22Rv1 (cell line): ENCODE measurements around the gene ZNF26.

ENCODE experiments used
- CTCF ChIP-seq: fragments of 450-650 bp; IDR thresholded peaks from 2 replicates; pipeline ENCODE4 v1.5.1; 2017; ENCODE audit warnings: mild to moderate bottlenecking
- ZFX ChIP-seq: fragments of 450-650 bp; IDR thresholded peaks from 2 replicates; pipeline ENCODE4 v1.6.1; 2017; ENCODE audit warnings: antibody characterized with exemption, borderline replicate concordance

DNA sequence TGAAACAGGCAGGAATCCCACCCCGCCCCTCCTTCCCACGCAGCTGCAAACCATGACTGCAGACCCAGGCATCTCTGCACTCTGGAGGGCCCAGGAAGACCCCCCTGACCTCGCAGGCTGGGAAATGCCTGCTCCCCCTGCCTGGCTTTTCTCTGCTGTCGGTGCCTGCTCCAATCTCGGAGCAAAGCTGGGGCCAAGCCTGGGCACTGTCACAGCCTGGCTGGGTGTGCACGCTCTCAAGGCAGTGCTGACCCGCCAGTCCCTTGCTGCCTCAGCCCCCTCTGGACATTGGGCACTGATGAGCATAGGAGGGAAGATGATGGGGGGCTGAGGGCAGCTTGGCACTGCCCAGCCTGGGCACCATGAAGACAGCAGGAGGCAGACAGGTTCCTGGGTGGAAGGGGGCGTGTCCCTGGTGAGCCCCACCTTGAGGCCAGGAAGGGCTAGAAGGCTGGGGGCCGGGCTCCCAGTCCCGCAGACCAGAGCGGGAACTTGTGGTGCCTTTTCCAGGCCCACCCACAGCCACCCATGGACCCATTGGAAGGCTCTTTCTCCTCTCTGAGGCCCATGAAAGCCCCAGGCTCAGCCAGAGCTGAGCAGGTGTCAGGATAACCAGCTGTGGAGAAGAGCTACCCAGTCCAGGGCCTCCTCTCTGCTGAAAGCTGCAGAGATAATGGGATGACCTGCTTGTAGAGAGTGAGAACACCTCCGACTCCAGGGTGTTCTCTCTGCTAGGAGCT, 19.3 kb upstream of the ZNF26 start:
- no peak for TF ChIP-seq CTCF
- no peak for TF ChIP-seq ZFX
